ENCODE results near the gene BAIAP2.

The BAIAP2 gene

GRCh38 chr17:81116704-81117103 lies 81.8 kb downstream of the BAIAP2 start:
- Histone ChIP-seq H4K20me1 (ENCODE audit: insufficient read depth, low read length, poor library complexity, severe bottlenecking) (no peaks in the 10 kb centered on the region), H3K79me2 (ENCODE audit: insufficient read depth, low read length) (no peaks in the 10 kb centered on the region), H3K36me3 (ENCODE audit: insufficient read depth, low read length) (no peaks in the 10 kb centered on the region), H3K27me3 (ENCODE audit: insufficient read depth, low read length, poor library complexity, severe bottlenecking) (no peaks in the 10 kb centered on the region), H3K9me2 (replicated peaks; ENCODE audit: low read depth, low read length) (no peaks in the 10 kb centered on the region), H2AFZ (ENCODE audit: low read length) (no peak overlapping the region), H3F3A (ENCODE audit: low read depth) (no peaks in the 10 kb centered on the region), H3K4me2 (ENCODE audit: low read depth, low read length, poor library complexity, severe bottlenecking) (no peak overlapping the region), H3K9ac (ENCODE audit: low read depth, low read length, poor library complexity, severe bottlenecking) (no peak overlapping the region), H3K4me3 (ENCODE audit: low read length, poor library complexity, severe bottlenecking) (no peak overlapping the region), H3K9me3 (ENCODE audit: insufficient read depth, low read depth, low read length) (no peaks in the 10 kb centered on the region), H3K4me1 (ENCODE audit: insufficient read depth, low read length, poor library complexity, severe bottlenecking) (no peaks in the 10 kb centered on the region)
- no peak for TF ChIP-seq EZH2phosphoT487 (IDR thresholded peaks at IDR 0.05; ENCODE audit: borderline replicate concordance)
- no peak for TF ChIP-seq CTCF (conservative IDR thresholded peaks at IDR 0.05; ENCODE audit: low read length)

- Histone ChIP-seq H3F3A (ENCODE audit: low read depth) (no peaks in the 10 kb centered on the region), H3K79me2 (ENCODE audit: insufficient read depth, low read length) (no peaks in the 10 kb centered on the region), H3K36me3 (ENCODE audit: insufficient read depth, low read length) (no peaks in the 10 kb centered on the region), H2AFZ (ENCODE audit: low read length) (no peak overlapping the region), H4K20me1 (ENCODE audit: insufficient read depth, low read length, poor library complexity, severe bottlenecking) (no peaks in the 10 kb centered on the region), H3K4me2 (ENCODE audit: low read depth, low read length, poor library complexity, severe bottlenecking) (no peak overlapping the region), H3K4me1 (ENCODE audit: insufficient read depth, low read length, poor library complexity, severe bottlenecking) (no peaks in the 10 kb centered on the region), H3K9me3 (ENCODE audit: insufficient read depth, low read depth, low read length) (no peaks in the 10 kb centered on the region), H3K27me3 (ENCODE audit: insufficient read depth, low read length, poor library complexity, severe bottlenecking) (no peaks in the 10 kb centered on the region), H3K4me3 (ENCODE audit: low read length, poor library complexity, severe bottlenecking) (no peak overlapping the region), H3K9me2 (replicated peaks; ENCODE audit: low read depth, low read length) (no peaks in the 10 kb centered on the region), H3K9ac (ENCODE audit: low read depth, low read length, poor library complexity, severe bottlenecking) (no peak overlapping the region)
- no peak for TF ChIP-seq CTCF (conservative IDR thresholded peaks at IDR 0.05; ENCODE audit: low read length)
- no peak for TF ChIP-seq EZH2phosphoT487 (IDR thresholded peaks at IDR 0.05; ENCODE audit: borderline replicate concordance)
Measured at GRCh38 chr17:81117672-81118198, 82.8 kb downstream of the BAIAP2 start.

- no peak overlapping the region for H3K4me2 ChIP-seq (ENCODE audit: low read depth, low read length, poor library complexity, severe bottlenecking)
- H3K36me3 ChIP-seq (ENCODE audit: insufficient read depth, low read length) = no peaks in the 10 kb centered on the region
- H4K20me1 ChIP-seq (ENCODE audit: insufficient read depth, low read length, poor library complexity, severe bottlenecking) = no peaks in the 10 kb centered on the region
- H3K9ac ChIP-seq (ENCODE audit: low read depth, low read length, poor library complexity, severe bottlenecking) = no peak overlapping the region
- no peak overlapping the region for H2AFZ ChIP-seq (ENCODE audit: low read length)
- H3K4me3 ChIP-seq (ENCODE audit: low read length, poor library complexity, severe bottlenecking) = no peak overlapping the region
- no peaks in the 10 kb centered on the region for H3K4me1 ChIP-seq (ENCODE audit: insufficient read depth, low read length, poor library complexity, severe bottlenecking)
- H3F3A ChIP-seq (ENCODE audit: low read depth) = no peaks in the 10 kb centered on the region
- no peaks in the 10 kb centered on the region for H3K27me3 ChIP-seq (ENCODE audit: insufficient read depth, low read length, poor library complexity, severe bottlenecking)
- H3K9me2 ChIP-seq (replicated peaks; ENCODE audit: low read depth, low read length) = no peaks in the 10 kb centered on the region
- H3K79me2 ChIP-seq (ENCODE audit: insufficient read depth, low read length) = no peaks in the 10 kb centered on the region
- H3K9me3 ChIP-seq (ENCODE audit: insufficient read depth, low read depth, low read length) = no peaks in the 10 kb centered on the region
- TF ChIP-seq EZH2phosphoT487 (IDR thresholded peaks at IDR 0.05; ENCODE audit: borderline replicate concordance) (no peak), CTCF (conservative IDR thresholded peaks at IDR 0.05; ENCODE audit: low read length) (no peak)
Measured at GRCh38 chr17:81118308-81119221, 83.6 kb downstream of the BAIAP2 start.

All from Loucy (cell line).